Liver (tissue), 9 donors: ENCODE measurements around the gene STIM1. TPM values are rescaled to one million over a fixed set of nuclear protein-coding genes. Genes with fewer than 3 reads are reported as not detected.
"Not testable (repeated sequence)": the region's sequence is repeated elsewhere in the genome, so short reads cannot be mapped to it uniquely, and the experiment has no call there.

Experiments
- DNase-seq: peaks from one replicate; pipeline ENCODE4 v3.0.0-alpha.2; 2017; ENCODE audit warnings: low spot score
- H3K27ac ChIP-seq, 2 donors: one replicate each; pipeline ENCODE4 v1.7.0; 2013; ENCODE audit warnings: inconsistent platforms in 2 of 2, low read length in 2 of 2, control low read depth in 1 of 2, low read depth in 1 of 2, mild to moderate bottlenecking in 1 of 2
- H3K27me3 ChIP-seq, 4 donors: one replicate each; pipeline versions ENCODE4 v1.6.1 to v1.7.0; 2013; ENCODE audit warnings: low read length in 3 of 4, inconsistent platforms in 1 of 4, mild to moderate bottlenecking in 1 of 4, moderate library complexity in 1 of 4; ENCODE audit not compliant: control insufficient read depth in 4 of 4, insufficient read depth in 4 of 4
- H3K36me3 ChIP-seq, 4 donors: one replicate each; pipeline versions ENCODE4 v1.6.1 to v1.7.0; 2013; ENCODE audit warnings: low read length in 3 of 4, mild to moderate bottlenecking in 3 of 4, low read depth in 1 of 4, moderate library complexity in 1 of 4; ENCODE audit not compliant: control insufficient read depth in 4 of 4, insufficient read depth in 3 of 4
- H3K4me1 ChIP-seq, 4 donors: one replicate each; pipeline versions ENCODE4 v1.6.1 to v1.7.0; 2013; ENCODE audit warnings: low read length in 3 of 4, mild to moderate bottlenecking in 3 of 4, moderate library complexity in 1 of 4; ENCODE audit not compliant: control insufficient read depth in 4 of 4, insufficient read depth in 4 of 4
- H3K4me3 ChIP-seq, 3 donors: one replicate each; pipeline versions ENCODE4 v1.6.1 to v1.7.0; 2013; ENCODE audit warnings: low read length in 3 of 3, control low read depth in 1 of 3, low read depth in 1 of 3, mild to moderate bottlenecking in 1 of 3
- H3K9ac ChIP-seq, 2 donors: one replicate each; pipeline ENCODE4 v1.7.0; 2013; ENCODE audit warnings: low read length in 2 of 2, mild to moderate bottlenecking in 2 of 2, moderate library complexity in 2 of 2, control low read depth in 1 of 2, low read depth in 1 of 2
- H3K9me3 ChIP-seq, 4 donors: one replicate each; pipeline versions ENCODE4 v1.6.1 to v1.7.0; 2013; ENCODE audit warnings: low read length in 3 of 4; ENCODE audit not compliant: control insufficient read depth in 4 of 4
- FOXA2 ChIP-seq: IDR thresholded peaks from 2 replicates; pipeline ENCODE4 v1.6.1; 2016; ENCODE audit warnings: antibody characterized with exemption
- GABPA ChIP-seq, 2 donors: IDR thresholded peaks in 1 of 2; conservative IDR thresholded peaks in 1 of 2; 2 replicates each; pipeline ENCODE4 v1.6.1; 2016; ENCODE audit warnings: antibody characterized with exemption in 2 of 2, mild to moderate bottlenecking in 1 of 2, moderate library complexity in 1 of 2
- HNF4A ChIP-seq, 2 donors: conservative IDR thresholded peaks; 2 replicates each; pipeline ENCODE4 v1.6.1; 2016; ENCODE audit warnings: antibody characterized with exemption in 2 of 2, mild to moderate bottlenecking in 2 of 2
- HNF4G ChIP-seq: IDR thresholded peaks from 2 replicates; pipeline ENCODE4 v1.6.1; 2016; ENCODE audit warnings: antibody characterized with exemption
- JUND ChIP-seq, 2 donors: IDR thresholded peaks; 2 replicates each; pipeline ENCODE4 v1.6.1; 2016; ENCODE audit warnings: antibody characterized with exemption in 2 of 2
- NR2F2 ChIP-seq: IDR thresholded peaks from 2 replicates; pipeline ENCODE4 v1.6.1; 2016; ENCODE audit warnings: antibody characterized with exemption
- RXRA ChIP-seq, 2 donors: IDR thresholded peaks; 2 replicates each; pipeline ENCODE4 v1.6.1; 2017 to 2018; ENCODE audit warnings: antibody characterized with exemption in 2 of 2, mild to moderate bottlenecking in 1 of 2
- SP1 ChIP-seq: IDR thresholded peaks from 2 replicates; pipeline ENCODE4 v1.6.1; 2018; ENCODE audit warnings: antibody characterized with exemption, mild to moderate bottlenecking
- TAF1 ChIP-seq: conservative IDR thresholded peaks from 2 replicates; pipeline ENCODE4 v1.6.1; 2016; ENCODE audit warnings: antibody characterized with exemption, mild to moderate bottlenecking
- YY1 ChIP-seq: IDR thresholded peaks from 2 replicates; pipeline ENCODE4 v1.6.1; 2016; ENCODE audit warnings: antibody characterized with exemption, mild to moderate bottlenecking
- WGBS: extraction: QIAGEN DNeasy Blood & Tissue Kit; methylation state at CpG from one replicate; pipeline ENCODE4 v1.1.7; 2013; 5-methylcytosine and 5-hydroxymethylcytosine counted together
- polyA plus RNA-seq, 2 donors: library from polyadenylated mRNA; stranded (reverse) in 1 of 2; unstranded in 1 of 2; fragments of 200-250 nt in 1 of 2; fragments of >200 nt in 1 of 2; fragmentation: Nextera tagmentation in 1 of 2; extraction: Ambion mirVana in 1 of 2; gene quantifications; one replicate each; pipeline versions ENCODE4 v1.2.1 to v1.2.3, GENCODE V29; 2013 to 2015
- total RNA-seq, 2 donors: library from RNA; depleted of rRNA; stranded (reverse); fragments of >200 nt; gene quantifications; one replicate each; pipeline ENCODE4 v1.2.3, GENCODE V29; 2014
- TF ChIP-seq, protein P1 (sequence below): IDR thresholded peaks from 2 replicates; pipeline ENCODE4 v1.6.1; 2016; ENCODE audit warnings: antibody characterized with exemption
- TF ChIP-seq, protein P2 (sequence below): IDR thresholded peaks from 2 replicates; pipeline ENCODE4 v1.6.1; 2016; ENCODE audit warnings: antibody characterized with exemption, mild to moderate bottlenecking
- TF ChIP-seq, protein P3 (sequence below): IDR thresholded peaks from 2 replicates; pipeline ENCODE4 v1.6.1; 2016; ENCODE audit warnings: antibody characterized with exemption
- TF ChIP-seq, protein P4 (sequence below): IDR thresholded peaks from 2 replicates; pipeline ENCODE4 v1.6.1; 2016; ENCODE audit warnings: antibody characterized with exemption
- TF ChIP-seq, protein P5 (sequence below): fragments of 150-350 bp; IDR thresholded peaks from 2 replicates; pipeline ENCODE4 v1.5.1; 2017; ENCODE audit warnings: improper control_type of control experiment, low read depth, low read length; ENCODE audit not compliant: missing input control
- donor health status: healthy.
- donor health status: healthy.
- donor health status: healthy.
- donor health status: healthy.
- donor health status: healthy.

Gene STIM1
- total and polyA plus RNA-seq, 4 donors, result 19.7 to 42.9 (median 25.1) TPM

DNA sequence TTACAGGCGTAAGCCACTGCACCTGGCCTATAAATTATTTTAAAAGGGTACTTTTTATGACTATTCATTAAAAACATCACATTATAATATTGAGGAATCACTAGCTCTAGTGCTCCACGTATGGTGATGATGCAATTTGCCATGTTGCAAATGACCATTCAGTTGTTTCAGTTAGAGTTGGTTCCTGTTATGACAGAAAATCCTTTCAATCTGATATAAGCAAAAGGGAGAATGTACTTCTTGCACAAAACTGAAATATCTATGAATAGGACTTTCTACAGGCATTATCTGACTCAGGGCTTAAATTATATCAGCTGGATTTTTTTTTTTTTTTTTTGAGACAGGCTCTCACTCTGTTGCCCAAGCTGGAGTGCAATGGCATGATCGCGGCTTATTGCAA is 193.5 kb downstream of the STIM1 start:
- H3K27me3 ChIP-seq, result no peaks in the 10 kb centered on the region
- TF ChIP-seq NR2F2, result no peak
- TF ChIP-seq, protein P1, sequence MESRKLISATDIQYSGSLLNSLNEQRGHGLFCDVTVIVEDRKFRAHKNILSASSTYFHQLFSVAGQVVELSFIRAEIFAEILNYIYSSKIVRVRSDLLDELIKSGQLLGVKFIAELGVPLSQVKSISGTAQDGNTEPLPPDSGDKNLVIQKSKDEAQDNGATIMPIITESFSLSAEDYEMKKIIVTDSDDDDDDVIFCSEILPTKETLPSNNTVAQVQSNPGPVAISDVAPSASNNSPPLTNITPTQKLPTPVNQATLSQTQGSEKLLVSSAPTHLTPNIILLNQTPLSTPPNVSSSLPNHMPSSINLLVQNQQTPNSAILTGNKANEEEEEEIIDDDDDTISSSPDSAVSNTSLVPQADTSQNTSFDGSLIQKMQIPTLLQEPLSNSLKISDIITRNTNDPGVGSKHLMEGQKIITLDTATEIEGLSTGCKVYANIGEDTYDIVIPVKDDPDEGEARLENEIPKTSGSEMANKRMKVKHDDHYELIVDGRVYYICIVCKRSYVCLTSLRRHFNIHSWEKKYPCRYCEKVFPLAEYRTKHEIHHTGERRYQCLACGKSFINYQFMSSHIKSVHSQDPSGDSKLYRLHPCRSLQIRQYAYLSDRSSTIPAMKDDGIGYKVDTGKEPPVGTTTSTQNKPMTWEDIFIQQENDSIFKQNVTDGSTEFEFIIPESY, result no peak
- no peak for TF ChIP-seq HNF4A (conservative IDR thresholded peaks at IDR 0.05)
- TF ChIP-seq, protein P2, sequence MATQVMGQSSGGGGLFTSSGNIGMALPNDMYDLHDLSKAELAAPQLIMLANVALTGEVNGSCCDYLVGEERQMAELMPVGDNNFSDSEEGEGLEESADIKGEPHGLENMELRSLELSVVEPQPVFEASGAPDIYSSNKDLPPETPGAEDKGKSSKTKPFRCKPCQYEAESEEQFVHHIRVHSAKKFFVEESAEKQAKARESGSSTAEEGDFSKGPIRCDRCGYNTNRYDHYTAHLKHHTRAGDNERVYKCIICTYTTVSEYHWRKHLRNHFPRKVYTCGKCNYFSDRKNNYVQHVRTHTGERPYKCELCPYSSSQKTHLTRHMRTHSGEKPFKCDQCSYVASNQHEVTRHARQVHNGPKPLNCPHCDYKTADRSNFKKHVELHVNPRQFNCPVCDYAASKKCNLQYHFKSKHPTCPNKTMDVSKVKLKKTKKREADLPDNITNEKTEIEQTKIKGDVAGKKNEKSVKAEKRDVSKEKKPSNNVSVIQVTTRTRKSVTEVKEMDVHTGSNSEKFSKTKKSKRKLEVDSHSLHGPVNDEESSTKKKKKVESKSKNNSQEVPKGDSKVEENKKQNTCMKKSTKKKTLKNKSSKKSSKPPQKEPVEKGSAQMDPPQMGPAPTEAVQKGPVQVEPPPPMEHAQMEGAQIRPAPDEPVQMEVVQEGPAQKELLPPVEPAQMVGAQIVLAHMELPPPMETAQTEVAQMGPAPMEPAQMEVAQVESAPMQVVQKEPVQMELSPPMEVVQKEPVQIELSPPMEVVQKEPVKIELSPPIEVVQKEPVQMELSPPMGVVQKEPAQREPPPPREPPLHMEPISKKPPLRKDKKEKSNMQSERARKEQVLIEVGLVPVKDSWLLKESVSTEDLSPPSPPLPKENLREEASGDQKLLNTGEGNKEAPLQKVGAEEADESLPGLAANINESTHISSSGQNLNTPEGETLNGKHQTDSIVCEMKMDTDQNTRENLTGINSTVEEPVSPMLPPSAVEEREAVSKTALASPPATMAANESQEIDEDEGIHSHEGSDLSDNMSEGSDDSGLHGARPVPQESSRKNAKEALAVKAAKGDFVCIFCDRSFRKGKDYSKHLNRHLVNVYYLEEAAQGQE, result no peak
- TF ChIP-seq, protein P3, sequence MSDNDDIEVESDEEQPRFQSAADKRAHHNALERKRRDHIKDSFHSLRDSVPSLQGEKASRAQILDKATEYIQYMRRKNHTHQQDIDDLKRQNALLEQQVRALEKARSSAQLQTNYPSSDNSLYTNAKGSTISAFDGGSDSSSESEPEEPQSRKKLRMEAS, result no peak
- no peak for TF ChIP-seq GABPA (IDR thresholded peaks at IDR 0.05 in 1 of 2, conservative IDR thresholded peaks at IDR 0.05 in 1 of 2)

DNA sequence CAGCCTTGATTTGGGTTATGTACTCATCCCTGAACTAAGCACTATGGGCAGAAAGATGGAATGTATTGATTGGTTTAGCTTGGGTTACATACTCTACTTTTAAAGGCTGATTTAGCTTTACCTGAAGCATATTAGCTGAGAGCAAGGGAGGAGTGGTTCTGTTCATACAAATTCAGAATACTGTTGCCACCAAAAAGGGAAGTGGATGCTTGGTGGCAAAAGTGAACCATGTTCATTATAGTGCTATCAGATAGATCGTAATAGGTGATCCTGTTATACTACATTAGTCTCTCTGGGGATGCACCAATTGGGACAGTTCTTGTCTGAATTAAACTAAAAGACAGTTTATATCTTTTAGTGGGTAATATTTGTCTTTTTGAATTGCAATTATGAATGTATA is 194.7 kb downstream of the STIM1 start:
- Histone ChIP-seq H3K9ac (no peak overlapping the region), H3K27ac (no peak overlapping the region), H3K4me3 (no peak overlapping the region), H3K27me3 (no peaks in the 10 kb centered on the region), H3K36me3 (no peaks in the 10 kb centered on the region), H3K9me3 (no peaks in the 10 kb centered on the region), H3K4me1 (peaks cover 0 to under 1% (median 0%) of the 10 kb centered on the region in 4 donors)
- 94% methylated on average over 1 of the region's 1 CpG for WGBS
- TF ChIP-seq, protein P3, result no peak
- no peak for TF ChIP-seq TAF1
- no peak for TF ChIP-seq JUND (IDR thresholded peaks at IDR 0.05)
- TF ChIP-seq YY1, result no peak
- no peak for TF ChIP-seq NR2F2
- TF ChIP-seq HNF4A (conservative IDR thresholded peaks at IDR 0.05), result no peak
- TF ChIP-seq SP1, result no peak
- no peak for TF ChIP-seq RXRA (IDR thresholded peaks at IDR 0.05)
- no peak for TF ChIP-seq HNF4G
- TF ChIP-seq, protein P4, sequence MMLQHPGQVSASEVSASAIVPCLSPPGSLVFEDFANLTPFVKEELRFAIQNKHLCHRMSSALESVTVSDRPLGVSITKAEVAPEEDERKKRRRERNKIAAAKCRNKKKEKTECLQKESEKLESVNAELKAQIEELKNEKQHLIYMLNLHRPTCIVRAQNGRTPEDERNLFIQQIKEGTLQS, result no peak
- TF ChIP-seq, protein P5, sequence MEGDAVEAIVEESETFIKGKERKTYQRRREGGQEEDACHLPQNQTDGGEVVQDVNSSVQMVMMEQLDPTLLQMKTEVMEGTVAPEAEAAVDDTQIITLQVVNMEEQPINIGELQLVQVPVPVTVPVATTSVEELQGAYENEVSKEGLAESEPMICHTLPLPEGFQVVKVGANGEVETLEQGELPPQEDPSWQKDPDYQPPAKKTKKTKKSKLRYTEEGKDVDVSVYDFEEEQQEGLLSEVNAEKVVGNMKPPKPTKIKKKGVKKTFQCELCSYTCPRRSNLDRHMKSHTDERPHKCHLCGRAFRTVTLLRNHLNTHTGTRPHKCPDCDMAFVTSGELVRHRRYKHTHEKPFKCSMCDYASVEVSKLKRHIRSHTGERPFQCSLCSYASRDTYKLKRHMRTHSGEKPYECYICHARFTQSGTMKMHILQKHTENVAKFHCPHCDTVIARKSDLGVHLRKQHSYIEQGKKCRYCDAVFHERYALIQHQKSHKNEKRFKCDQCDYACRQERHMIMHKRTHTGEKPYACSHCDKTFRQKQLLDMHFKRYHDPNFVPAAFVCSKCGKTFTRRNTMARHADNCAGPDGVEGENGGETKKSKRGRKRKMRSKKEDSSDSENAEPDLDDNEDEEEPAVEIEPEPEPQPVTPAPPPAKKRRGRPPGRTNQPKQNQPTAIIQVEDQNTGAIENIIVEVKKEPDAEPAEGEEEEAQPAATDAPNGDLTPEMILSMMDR, result no peak
- TF ChIP-seq, protein P1, result no peak
- no peak for TF ChIP-seq FOXA2
- no peak for DNase-seq

More for the DNA sequence above, 193.5 kb downstream of the STIM1 start:
- Histone ChIP-seq H3K9ac (no peak overlapping the region), H3K27ac (no peak overlapping the region), H3K4me3 (no peak overlapping the region), H3K36me3 (no peaks in the 10 kb centered on the region), H3K4me1 (peaks cover 7 to 11% (median 10%) of the 10 kb centered on the region in 4 donors), H3K9me3 (no peaks in the 10 kb centered on the region)
- no peak for DNase-seq
- WGBS, result 81% methylated on average over 4 of the region's 4 CpGs

DNA sequence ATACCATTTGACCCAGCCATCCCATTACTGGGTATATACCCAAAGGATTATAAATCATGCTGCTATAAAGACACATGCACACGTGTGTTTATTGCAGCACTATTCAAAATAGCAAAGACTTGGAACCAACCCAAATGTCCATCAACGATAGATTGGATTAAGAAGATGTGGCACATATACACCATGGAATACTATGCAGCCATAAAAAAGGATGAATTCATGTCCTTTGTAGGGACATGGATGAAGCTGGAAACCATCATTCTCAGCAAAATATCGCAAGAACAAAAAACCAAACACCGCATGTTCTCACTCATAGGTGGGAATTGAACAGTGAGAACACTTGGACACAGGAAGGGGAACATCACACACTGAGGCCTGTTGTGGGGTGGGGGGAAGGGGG is 197.7 kb downstream of the STIM1 start:
- 95% methylated on average over 4 of the region's 4 CpGs for WGBS
- not testable (repeated sequence) for H3K27me3 ChIP-seq, H3K4me3 ChIP-seq, DNase-seq, H3K27ac ChIP-seq, H3K4me1 ChIP-seq, H3K9me3 ChIP-seq, H3K36me3 ChIP-seq, H3K9ac ChIP-seq
